HG03066 (cell line): ENCODE measurements around the gene GAS1.

Source experiments
- ATAC-seq: cut with Tn5 transposase; IDR thresholded peaks from one replicate; pipeline ENCODE4 v1.9.1; 2021; ENCODE audit warnings: low read depth; ENCODE audit not compliant: unreplicated experiment

GAS1 gene

DNA sequence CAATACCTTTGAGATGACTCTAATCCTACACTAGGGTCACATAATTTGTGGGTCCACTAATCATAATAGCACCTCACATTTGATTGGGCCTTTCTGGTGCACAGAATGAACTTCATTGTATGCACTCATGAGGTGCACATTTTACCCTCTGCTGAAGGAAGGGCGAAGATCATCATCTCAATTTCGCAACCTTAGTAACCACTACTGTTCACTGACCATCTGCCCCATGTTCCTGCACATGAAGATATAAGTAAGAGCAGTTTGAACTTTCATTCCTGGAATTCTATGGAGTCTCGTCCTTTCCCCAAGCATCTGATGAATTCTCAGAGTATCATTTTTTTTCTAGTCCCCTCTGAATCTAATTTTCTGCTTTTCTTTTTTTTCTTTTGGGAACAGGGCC, 21.2 kb downstream of the GAS1 start:
- ATAC-seq, result no peak

DNA sequence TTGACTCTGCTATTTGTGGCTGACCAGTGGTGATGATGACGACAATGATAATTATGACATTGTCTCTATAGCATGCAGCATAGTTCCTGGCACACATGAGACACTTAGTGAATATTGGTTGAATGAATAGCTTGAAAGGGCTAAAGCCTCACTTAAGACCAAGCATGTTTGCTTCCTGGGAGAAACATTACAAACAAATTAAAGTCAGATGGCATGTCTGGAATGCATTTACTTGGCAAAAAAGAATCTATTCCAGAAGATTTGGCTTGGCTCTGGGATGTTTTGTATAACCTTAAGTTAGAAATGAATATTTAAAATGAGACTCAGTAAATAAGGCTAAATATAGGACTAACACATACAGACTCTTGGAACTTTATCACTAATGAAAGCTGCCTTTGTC, 21.6 kb downstream of the GAS1 start:
- ATAC-seq, result no peak

DNA sequence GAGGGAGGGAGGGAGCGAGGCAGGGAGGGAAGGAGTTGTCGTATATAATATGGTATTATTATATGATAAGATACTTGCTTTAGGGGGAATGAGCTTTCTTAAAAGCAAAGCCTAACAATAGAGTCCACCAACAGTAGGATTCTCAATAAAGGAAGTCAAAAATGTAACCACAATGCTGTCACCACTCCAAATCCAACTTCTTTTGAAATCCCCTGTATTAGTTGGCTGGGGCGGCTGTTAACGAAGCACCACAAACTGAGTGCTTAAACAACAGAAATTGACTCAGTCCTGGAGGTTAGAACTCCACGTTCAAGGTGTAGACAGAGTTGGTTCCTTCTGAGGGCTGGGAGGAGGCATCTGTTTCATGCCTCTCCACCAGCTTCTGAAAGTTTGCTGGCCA, 23.1 kb downstream of the GAS1 start:
- no peak for ATAC-seq

DNA sequence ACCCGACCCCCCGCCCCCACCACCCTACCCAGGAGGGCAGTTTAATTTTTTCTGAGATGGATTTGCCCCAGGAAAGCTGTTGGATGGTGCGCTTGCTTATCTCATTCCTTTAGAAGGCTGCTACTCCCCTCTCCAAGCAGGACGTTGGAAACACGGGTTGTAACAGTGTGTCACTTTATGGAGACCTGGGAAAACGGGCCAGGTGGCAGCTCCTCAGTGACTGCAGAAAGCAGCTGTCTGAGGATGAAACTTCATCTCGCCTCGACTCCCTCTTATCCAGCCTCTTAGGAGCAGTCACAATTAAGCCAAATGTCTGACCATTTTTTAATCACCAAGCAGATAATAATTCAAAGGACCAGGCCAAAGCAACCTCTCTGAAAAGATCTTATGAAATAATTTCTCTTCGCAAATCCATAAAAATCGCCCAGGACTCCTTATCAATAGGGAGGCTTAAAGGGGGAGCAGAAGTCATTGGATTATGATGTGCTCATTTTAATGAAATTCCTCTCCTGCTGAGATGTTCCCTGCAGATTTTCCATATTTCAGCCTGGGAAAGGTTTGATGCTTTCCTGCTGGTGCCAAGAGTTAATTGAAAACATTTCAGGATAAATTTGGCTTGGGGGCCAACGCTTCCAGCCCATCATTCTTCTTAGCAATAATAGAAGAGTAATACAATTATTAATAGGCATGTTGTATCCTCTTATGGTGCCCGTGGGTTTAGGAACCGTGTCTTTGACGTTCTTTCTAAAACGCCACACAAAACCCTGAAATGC, 26.0 kb downstream of the GAS1 start:
- ATAC-seq, result no peak

DNA sequence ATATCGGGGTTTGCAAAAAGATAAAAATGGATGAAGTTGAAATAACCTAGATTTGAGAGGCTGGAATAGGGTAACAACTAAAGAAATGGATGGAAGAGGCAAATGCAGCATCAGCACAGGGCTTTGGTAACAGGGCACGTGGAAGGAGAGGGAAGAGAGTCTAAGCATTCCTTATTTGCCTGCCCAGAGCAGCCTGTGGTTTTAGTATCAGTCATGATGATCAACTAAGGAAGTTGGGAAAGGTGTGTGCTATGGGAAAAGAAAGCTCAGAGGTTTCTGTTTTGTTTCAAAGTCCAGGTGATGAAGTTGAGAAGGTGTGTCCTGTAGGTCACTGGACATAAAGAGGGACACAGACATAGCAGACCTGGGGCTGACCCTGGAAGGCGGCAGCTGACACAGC, 28.8 kb downstream of the GAS1 start:
- no peak for ATAC-seq

DNA sequence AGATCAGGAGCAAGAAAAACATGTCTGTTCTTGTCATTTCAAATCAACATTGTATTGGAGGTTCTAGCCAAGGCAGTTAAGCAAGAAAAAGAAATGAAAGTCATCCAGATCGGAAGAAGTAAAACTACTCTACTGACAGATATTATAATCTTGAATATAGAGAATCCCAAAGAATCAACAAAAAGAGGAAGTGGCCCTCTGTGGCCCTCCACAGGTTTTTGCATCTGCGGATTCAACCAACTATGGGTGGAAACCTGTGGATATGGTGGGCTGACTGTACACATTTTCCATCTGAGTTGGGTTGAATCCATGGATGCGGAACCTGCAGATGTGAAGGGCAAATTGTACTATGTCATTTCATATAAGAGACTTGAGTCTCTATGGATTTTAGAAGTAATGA, 35.1 kb downstream of the GAS1 start:
- no peak for ATAC-seq

DNA sequence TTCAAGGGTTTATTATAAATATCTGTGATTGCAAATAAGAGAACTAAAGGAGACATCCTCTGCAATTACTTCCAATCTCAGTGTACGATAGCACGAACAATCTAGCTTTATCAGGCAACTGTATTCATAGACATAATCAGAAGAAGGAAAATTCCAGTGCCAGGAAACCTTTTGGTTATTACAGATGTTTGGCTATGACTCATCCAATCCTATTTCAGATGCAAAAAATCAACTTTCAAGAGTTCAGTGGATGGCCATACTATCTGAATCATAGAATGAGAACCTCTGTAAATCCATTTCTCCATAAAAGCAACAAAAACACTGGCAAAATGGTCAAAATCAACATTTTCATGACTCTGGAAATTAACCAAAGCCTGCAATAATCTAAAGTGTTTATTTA, 37.9 kb downstream of the GAS1 start:
- ATAC-seq, result no peak

DNA sequence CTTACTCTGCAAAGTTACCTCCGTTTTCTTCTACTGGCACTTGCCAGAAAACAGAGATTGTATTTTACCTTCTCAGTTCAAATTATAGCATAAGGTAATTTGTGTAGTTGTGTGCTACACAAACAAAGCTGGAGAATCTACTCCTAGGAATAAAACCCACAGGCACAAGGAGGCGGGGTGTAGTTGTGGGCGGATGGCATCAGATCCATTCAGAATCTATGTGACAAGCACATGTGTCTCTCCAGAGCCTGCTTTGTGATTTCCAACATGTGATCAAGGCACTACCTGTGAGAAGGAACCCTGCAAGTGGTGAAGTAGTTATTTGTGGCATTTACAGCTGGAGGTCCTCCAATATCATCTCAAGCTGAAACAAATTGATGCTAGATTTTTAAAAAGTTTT, 39.0 kb downstream of the GAS1 start:
- no peak for ATAC-seq

DNA sequence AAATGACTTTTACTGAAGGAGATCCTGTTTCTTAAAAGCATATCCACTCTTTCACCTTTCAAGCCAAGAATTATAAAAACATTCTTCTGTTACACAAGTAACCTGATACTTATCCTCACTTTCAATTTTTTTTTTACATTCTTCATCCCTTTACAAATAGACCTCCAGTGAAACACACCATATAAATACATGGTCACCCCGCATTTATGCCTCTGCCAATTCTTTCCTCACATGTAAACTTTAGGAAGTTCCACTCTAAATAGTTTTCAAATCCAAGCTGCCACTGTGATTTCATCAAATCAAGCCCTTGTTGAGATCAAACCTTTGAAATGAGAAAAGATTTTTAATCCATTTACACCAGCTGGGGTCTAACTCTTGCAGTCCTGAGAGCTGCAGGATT, 40.0 kb downstream of the GAS1 start:
- ATAC-seq, result no peak

DNA sequence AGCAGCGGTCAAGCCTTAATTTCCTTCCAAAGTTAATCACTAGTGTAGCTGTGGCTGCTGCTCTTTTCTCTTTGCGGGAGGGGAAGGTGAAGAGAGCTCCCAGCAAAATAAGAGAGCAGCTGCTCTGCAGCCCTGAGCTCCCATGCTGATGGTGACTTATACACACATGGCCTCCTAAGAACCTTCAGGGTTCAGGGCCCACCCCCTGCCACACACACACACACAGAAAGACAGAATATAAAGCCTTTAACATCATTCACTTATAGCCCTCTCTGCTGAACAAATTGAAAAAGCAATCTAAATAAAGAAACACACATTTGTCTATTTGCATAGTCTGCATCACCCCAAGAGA, 43.6 kb downstream of the GAS1 start:
- ATAC-seq, result no peak

DNA sequence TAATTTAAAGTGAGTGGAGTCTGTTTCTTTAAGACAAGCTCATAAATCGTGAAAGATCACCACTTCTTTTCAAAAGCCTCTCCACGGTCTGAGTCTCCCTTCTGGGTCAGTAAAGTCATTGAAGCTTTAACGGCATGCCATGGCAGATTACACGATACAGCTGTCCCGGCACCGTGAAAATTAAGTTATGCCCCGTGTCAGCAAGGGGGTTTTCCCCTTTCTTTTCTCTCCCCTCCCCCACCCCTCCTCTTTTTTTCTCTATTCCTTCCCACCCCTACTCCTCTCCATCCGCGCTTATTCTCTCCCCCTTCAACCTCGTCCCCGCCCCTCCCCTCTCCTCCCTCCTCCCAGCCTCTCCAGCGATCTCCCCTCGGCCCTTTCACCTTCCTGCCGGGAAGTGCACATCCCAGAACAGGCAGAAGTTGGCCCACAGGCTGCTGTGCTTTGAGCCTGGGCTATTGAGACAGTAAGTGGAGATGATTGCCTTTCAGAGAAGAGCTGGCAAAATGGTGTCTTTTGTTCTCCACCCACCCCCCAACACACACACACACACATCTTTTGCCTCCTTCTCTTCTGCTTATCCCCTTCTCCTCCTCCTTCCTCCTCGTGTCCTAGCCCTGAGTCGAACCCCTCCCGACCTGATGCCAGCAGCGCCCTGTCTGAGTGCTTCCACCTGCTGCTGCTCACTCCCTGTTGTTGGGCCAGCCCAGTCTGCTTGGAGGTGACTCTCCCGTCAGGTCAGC, 44.1 kb downstream of the GAS1 start:
- ATAC-seq, result no peak

DNA sequence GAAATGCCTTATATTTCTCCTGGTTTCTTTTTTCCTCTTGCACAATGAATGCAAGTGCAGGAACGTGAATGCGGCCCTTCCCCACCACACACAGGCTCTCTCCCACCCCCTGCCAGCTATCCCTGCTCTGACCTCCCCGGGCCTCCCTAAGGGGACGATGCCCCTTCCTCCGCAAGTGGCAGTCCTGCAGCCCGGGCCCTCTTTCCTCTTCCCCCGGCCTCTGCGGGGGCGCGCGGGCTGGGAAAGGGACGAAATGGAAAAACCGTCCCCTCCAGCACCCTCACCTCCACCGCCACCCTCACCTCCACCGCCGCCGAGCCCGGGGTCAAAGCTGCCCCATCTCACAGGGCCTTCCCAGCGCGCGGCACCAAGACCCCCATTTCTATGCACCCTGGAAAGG, 44.7 kb downstream of the GAS1 start:
- no peak for ATAC-seq

DNA sequence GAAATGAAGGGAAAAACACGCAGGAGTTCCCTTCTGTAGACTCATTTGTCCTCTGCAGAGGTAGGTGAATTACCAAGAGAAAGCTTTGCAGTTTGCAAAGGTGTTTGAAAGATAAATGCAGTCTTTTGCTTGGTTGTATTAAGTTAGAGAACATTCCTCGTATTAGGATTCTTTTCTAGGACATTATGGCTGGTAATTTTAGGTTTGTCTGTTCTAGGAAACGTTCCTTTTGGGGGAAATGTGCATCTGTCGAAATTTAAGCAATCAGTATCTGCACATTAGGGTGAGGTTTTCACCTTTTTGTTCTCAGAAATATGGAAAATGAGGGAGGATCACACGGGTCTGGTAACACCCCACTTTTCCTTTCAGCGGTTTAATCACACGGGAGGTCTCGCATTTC, 45.1 kb downstream of the GAS1 start:
- ATAC-seq, result no peak

DNA sequence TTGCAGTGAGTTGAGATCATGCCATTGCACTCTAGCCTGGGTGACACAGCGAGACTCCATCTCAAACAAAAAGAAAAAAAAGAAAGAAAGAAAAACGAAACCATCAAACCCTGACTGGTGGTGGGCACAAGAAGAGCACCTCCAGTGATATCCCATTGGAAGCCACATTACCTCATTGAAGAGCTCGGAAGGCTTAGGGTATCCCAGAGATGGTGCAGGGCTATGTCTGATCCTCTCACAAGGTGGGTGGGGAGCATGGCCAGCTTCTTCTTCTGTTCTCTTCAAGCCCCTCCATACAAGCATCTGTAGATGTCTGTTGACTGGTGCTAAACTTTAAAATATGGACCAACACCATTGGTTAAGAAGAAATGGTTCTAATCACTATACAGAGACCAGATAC, 45.8 kb downstream of the GAS1 start:
- no peak for ATAC-seq
